IPS-18c (cell line): ENCODE results near the gene ZC3HAV1.

ENCODE experiments used
- H3K4me3 ChIP-seq: 2 replicates; pipeline ENCODE4 v1.7.0; 2013; ENCODE audit warnings: low read depth, mild to moderate bottlenecking, low read length, moderate library complexity; ENCODE audit not compliant: insufficient read depth
- H3K9me3 ChIP-seq: one replicate; pipeline ENCODE4 v1.6.1; 2013; ENCODE audit warnings: mild to moderate bottlenecking, low read length, moderate library complexity; ENCODE audit not compliant: control insufficient read depth, insufficient read depth

Gene ZC3HAV1

DNA sequence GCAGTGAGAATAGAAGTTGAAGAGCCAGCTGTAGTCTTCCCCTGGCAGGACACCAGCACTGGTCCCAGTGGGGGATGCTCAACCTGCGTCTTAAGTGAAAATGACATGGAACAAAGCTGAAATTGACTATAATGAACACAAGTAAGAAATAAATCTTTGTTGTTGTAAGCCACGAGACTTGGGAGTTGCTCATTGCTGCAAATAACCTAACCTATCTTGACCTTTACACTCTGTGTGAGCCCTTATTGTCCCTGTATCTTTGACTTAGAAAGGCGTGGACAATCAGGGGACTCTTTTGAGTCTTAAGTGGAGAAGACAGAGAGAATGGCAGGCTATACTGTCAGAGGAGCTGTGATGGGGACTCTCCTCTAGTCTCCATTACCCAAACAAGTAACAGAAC lies 90.6 kb downstream of the ZC3HAV1 start:
- Histone ChIP-seq H3K9me3 (no peaks in the 10 kb centered on the region), H3K4me3 (no peak overlapping the region)

DNA sequence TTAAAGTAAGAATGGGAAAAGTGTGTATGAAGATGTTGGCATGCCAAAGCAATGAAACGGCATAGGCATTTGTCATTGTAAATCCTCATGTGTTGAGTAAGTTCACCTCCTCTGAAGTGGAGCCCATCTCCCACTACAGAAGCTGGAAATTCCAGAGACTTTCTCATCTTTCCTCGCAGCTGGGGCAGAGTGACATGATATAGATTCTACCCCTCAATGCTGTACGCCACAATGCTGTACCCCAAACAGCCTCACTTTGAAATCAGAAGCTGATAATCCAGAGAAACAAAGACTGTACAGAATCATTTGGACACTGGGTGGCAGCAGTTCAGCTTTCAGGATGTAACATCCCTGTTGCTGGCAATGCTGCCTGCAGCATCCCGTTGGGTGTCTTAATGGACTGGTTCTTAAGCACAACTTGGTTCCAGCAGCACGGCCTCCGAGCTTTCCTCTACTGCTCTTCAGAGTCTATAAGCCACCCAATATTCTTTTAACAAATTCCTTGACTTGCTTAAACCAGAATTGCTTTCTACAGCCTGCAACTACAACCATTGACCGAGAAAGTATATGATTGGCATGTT lies 92.5 kb downstream of the ZC3HAV1 start:
- Histone ChIP-seq H3K4me3 (no peak overlapping the region), H3K9me3 (no peaks in the 10 kb centered on the region)

DNA sequence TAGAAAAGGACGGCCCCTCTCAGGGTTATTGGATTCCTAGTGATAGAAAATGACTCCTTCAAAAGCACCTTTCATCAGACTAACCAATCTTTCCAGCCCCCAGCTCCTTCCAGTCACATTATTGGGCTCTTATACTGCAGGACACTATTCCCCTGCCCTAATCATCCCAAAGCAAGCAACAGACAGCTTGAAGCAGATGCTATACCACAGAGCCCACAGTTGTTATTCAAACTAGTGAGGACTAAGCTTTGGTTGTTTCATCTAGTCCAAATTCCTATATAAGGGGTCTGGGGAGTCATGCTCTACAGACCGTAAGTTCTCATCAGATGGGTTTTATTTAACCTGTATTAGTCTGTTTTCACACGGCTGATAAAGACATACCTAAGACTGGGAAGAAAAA lies 98.1 kb downstream of the ZC3HAV1 start:
- Histone ChIP-seq H3K4me3 (no peak overlapping the region), H3K9me3 (no peaks in the 10 kb centered on the region)

DNA sequence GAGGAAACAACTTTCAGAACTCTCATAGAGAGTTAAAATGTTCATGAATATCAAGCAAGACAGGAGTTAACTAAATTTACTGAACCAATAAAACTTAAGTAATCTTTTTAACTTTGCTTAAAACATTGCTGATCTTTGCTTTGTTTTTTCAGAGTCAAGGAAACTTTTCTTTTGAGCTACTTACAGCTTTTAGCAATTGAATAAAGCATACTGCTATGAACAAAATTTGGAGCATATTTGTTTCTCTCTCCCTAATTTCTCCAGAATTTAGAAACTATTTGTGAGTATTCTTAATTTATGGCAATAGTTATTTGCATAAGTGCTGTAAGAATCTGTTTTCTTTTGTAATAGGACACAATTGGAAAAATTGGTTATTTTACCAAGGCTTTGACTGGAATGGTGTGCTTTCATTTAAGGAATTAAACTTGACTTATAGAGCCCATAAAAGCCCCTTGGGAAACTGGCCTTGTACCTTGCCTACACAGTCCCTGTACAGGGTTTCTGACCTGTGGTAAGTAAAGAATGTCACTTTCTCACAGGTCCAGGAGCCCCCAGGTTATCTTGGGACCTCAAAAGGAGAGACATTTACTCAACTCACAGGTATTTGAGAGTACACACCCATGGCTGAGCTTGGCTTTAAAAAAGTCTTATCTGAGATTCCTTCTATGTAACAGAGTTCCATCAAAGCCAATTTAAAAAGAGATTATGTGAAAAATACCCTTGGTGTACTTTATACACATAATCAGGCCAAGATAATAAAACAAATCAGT lies 105.0 kb downstream of the ZC3HAV1 start:
- no peaks in the 10 kb centered on the region for H3K9me3 ChIP-seq
- H3K4me3 ChIP-seq, result no peak overlapping the region

DNA sequence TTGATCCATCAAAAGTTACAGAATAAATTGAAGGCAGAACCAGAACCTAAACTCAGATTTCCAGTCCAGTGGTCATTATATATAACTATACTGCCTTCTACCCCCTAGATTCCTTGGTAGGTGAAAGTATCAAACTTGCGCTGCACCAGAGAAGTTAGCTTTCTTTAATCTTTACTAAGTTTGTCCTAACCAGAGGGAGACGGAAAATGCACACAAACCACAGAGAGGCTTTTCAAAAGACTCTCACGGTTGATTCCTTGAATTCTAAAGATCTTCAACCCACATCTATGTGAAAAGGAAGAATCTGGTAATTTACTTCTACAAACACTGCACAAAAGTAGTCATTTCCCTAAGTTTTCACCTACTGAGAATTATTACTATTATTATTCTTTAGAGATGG lies 110.1 kb downstream of the ZC3HAV1 start:
- H3K9me3 ChIP-seq, result no peaks in the 10 kb centered on the region
- no peak overlapping the region for H3K4me3 ChIP-seq
